Dendritic cell treated with granulocyte-macrophage colony-stimulating factor and Interleukin-4, amounts not matched to agents 40 ng/mL and 50 ng/mL, for 4 days (primary cell): ENCODE measurements around the gene ARHGEF28.

Source experiments
- H3K27ac Mint-ChIP-seq: one replicate; pipeline ENCODE4 v1.8.0; 2022; ENCODE audit warnings: mild to moderate bottlenecking, mixed read lengths
- H3K27me3 Mint-ChIP-seq: one replicate; pipeline ENCODE4 v1.8.0; 2022; ENCODE audit warnings: mild to moderate bottlenecking, mixed read lengths
- H3K36me3 Mint-ChIP-seq: one replicate; pipeline ENCODE4 v1.8.0; 2022; ENCODE audit warnings: low read depth, mixed read lengths
- H3K4me1 Mint-ChIP-seq: one replicate; pipeline ENCODE4 v1.8.0; 2022; ENCODE audit warnings: low read depth, mixed read lengths
- H3K4me3 Mint-ChIP-seq: one replicate; pipeline ENCODE4 v1.8.0; 2022; ENCODE audit warnings: mild to moderate bottlenecking, moderate library complexity, mixed read lengths
- H3K9me3 Mint-ChIP-seq: one replicate; pipeline ENCODE4 v1.8.0; 2022; ENCODE audit warnings: mixed read lengths
- intact Hi-C: fragments of 100-400 bp; cut with micrococcal nuclease; formaldehyde crosslinking; loops from one replicate; pipeline ENCODE4 v1.15.0; 2022

ARHGEF28 gene

DNA sequence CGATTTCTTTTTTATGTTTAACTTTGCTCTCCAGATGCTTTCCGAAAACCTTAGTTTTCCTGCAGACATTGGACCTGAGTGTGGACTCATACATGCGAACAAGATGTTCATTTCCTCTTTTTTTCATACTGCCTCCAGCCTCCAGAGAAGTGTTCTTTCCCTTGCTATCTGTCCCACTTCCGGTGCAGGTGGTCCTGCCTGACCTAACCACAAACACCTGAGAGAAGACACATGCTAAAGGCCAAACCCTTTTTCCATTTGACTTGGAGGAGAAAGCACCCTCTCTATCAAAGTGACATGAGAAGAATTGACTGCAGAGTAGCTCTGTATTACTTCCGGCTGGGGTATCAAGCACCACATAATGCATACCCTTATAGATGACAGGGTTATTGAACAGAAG lies 334.0 kb downstream of the ARHGEF28 start:
- intact Hi-C loops = no loop called here
- H3K27me3 Mint-ChIP-seq = peaks cover 3% of the 10 kb centered on the region
- no peaks in the 10 kb centered on the region for H3K36me3 Mint-ChIP-seq
- no peak overlapping the region for H3K27ac Mint-ChIP-seq
- no peak overlapping the region for H3K4me3 Mint-ChIP-seq
- no peaks in the 10 kb centered on the region for H3K4me1 Mint-ChIP-seq
- H3K9me3 Mint-ChIP-seq = no peaks in the 10 kb centered on the region

DNA sequence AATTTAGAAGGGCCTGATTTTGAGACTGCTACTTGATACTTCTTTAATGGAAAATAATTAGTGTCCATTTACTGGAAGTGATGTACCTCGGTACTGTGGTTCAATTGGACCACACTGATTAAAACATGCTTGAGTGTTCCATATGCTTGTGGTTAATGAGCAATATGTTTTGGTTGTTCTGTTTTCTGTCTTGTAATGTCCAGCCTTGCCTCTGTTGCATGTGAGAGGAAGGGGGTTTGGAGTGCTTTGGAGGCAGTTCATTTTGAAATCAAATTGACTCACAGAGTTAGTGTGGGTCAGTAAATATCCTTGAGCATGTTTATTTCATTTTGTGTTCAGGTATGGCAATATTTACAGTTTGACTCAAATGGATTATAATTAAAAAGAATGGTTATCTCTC lies 334.4 kb downstream of the ARHGEF28 start:
- Mint-ChIP-seq H3K27me3 (peaks cover 3% of the 10 kb centered on the region), H3K36me3 (no peaks in the 10 kb centered on the region), H3K9me3 (no peaks in the 10 kb centered on the region), H3K27ac (no peak overlapping the region), H3K4me1 (no peaks in the 10 kb centered on the region), H3K4me3 (no peak overlapping the region)
- intact Hi-C loops = no loop called here

DNA sequence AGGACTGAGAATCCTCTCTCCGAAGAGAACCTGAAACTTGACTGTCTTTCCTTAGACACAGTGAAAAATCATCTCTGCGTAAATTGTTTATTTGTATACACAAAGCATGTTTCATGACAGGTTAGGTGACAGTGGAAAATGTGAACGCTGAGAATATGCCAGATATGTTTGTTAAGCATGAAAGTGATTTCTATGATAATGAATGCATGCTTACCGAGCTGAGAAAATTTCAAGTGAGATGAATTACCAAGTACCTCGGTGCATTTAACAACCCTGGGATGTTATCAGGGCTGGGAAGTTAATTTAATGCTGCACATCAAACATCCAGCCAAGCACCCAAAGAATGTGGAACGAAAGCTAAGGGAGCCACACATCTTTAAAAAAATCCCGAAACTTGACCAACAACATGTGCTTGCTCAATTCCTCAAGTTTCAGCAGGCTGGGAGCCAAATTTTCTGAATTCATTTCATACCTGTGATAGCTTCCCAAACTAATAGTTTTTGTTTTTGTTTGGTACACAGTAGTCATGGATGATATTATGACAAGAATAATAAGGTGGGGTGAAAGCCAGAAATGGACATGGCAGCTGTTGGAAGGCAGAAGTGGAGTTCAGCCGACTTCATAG lies 336.9 kb downstream of the ARHGEF28 start:
- no peaks in the 10 kb centered on the region for H3K36me3 Mint-ChIP-seq
- H3K27me3 Mint-ChIP-seq = no peaks in the 10 kb centered on the region
- no peak overlapping the region for H3K4me3 Mint-ChIP-seq
- intact Hi-C loops = no loop called here
- H3K4me1 Mint-ChIP-seq = no peaks in the 10 kb centered on the region
- H3K9me3 Mint-ChIP-seq = peaks cover 10% of the 10 kb centered on the region
- no peak overlapping the region for H3K27ac Mint-ChIP-seq

DNA sequence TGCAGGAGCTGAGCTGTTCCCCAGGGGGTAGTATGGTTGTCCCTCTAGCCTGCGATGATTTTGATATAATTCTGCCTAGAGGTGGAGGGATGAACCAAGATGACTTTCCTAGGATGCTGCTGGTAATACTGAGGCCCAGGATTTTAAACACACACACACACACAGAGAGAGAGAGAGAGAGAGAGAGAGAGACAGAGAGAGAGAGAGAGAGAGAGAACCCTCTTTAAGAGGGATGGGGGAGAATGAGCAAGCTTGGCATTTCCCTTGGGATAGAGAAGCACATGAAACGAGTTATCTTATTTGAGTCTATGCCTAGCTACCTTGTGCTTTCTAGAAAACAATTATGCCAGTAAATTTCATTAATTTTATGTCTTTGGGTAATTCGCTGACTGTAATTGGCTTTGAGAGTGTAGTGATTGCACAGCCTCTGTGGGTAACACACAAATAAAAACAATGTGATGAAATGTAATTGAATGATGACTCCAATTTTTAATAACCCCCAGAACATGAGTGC lies 338.4 kb downstream of the ARHGEF28 start:
- Mint-ChIP-seq H3K4me3 (no peak overlapping the region), H3K36me3 (no peaks in the 10 kb centered on the region), H3K4me1 (no peaks in the 10 kb centered on the region), H3K27ac (no peak overlapping the region), H3K9me3 (peaks cover 10% of the 10 kb centered on the region), H3K27me3 (no peaks in the 10 kb centered on the region)
- intact Hi-C loops = no loop called here

DNA sequence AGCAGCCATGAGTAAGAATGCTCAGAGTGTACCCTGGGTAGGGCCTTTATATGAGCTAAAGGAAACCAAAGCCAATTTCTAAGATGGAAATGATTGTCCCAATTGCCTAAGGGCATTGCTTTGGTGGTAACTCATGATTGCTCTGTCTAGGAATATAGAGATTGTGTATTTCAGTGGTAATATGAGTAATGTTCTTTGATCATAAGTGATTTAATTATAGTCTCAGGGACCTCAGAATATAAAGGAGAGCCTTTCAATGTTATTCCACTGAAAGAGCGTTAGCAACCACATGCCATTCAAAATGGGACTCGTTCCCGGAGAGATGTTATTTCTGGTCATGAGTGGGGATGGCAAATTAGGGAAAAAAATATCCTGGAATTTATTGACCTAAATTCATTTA lies 340.5 kb downstream of the ARHGEF28 start:
- Mint-ChIP-seq H3K4me1 (no peaks in the 10 kb centered on the region), H3K9me3 (peaks cover 10% of the 10 kb centered on the region), H3K36me3 (no peaks in the 10 kb centered on the region), H3K27ac (no peak overlapping the region), H3K4me3 (no peak overlapping the region), H3K27me3 (peaks cover 1% of the 10 kb centered on the region)
- intact Hi-C loops = no loop called here

DNA sequence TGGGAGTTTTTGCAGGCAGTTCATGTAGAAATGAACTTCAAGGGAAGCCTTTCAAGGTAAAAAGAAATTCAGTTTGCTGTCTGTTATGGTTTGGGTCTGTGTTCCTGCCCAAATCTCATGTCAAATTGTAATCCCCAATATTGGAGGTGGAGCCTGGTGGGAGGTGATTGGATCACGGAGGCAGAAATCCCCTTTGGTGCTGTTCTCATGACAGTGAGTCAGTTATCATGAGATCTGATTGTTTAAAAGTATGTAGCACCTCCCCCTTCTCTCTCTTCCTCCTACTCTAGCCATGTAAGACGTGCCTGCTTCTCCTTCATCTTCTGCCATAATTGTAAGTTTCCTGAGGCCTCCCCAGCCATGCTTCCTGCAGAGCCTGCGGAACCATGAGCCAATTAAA lies 341.4 kb downstream of the ARHGEF28 start:
- Mint-ChIP-seq H3K4me1 (no peaks in the 10 kb centered on the region), H3K4me3 (no peak overlapping the region), H3K27ac (no peak overlapping the region), H3K36me3 (no peaks in the 10 kb centered on the region), H3K9me3 (peaks cover 10% of the 10 kb centered on the region), H3K27me3 (peaks cover 1% of the 10 kb centered on the region)
- intact Hi-C loops = no loop called here

DNA sequence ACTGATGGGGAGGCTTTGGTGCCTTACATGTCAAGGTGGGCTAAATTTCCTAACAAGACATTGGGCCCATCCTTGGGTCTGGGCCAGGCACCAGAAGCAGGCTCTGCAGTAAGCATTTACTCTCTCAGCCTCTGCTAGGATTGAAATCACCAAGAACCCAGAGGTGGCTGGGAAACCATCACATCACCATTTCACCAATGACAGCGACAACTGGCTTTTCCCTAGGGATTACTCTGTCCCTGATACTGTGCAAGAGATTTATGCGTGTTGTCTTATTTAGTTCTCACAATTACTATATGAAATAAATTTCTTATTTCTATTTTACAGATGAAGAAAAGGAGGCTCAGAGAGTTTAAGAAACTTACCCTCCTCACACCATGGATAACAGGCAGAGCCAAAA lies 342.2 kb downstream of the ARHGEF28 start:
- H3K36me3 Mint-ChIP-seq = no peaks in the 10 kb centered on the region
- H3K27me3 Mint-ChIP-seq = peaks cover 1% of the 10 kb centered on the region
- intact Hi-C loops = no loop called here
- H3K27ac Mint-ChIP-seq = no peak overlapping the region
- no peaks in the 10 kb centered on the region for H3K4me1 Mint-ChIP-seq
- no peak overlapping the region for H3K4me3 Mint-ChIP-seq
- H3K9me3 Mint-ChIP-seq = peaks cover 10% of the 10 kb centered on the region

DNA sequence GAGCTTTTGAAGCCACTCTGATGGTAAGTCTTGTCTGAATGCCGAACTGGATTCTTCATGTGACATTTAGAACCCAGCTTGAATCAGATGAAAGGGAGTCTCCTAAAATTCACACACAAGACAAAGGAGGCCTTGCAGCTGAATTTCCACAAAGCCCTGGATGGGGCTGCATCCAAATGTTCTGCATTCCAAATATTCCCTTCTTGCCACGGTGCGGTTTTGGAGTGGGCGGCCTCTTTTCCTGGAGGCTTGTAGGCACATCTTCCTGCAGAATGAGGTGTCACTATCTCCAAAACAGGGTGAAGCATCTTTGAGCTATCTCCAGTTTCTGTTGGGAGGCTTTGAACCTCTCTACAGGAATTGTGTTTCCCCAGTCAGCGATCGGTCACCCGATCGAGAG lies 342.7 kb downstream of the ARHGEF28 start:
- Mint-ChIP-seq H3K4me3 (no peak overlapping the region), H3K27ac (no peak overlapping the region), H3K27me3 (peaks cover 1% of the 10 kb centered on the region), H3K36me3 (no peaks in the 10 kb centered on the region), H3K9me3 (peaks cover 10% of the 10 kb centered on the region), H3K4me1 (no peaks in the 10 kb centered on the region)
- intact Hi-C loops = no loop called here

DNA sequence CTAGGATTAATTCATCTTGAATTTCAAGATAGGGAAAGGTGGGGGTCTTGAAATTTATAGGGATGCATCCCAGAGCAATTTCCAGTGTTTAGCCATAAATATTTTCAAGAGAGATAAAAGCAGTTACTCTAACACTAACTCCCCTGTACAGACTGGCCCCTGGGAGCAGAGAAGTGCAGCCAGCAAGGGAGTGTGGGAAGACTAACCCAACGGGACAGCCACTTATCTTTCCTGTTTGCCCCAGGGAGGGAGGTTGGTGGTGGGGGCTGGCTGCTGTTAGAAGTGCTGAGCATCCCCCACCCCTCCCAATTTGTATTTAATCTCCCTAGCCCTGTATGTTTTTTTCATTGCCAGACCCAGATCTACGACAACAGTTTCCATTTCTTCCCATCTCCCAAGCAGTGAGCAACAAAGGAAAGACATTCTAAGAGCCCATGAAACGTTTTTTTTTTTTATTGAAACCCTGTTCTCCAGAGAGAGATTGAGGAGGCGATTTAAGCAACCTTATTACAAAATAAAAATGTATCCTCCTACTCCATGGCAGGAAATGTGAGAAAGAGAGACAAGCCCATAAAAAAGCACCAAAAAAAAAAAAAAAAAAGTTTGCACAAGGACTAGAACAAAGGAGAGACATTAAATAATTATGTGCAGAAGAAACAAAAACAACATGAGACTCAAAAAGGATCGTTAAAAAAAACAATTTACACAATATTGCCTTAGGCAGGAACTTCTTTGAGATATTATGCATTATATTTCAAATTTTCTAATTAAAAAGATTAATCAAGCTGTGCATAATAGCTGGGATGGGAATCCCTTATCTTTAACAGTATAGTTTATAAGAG lies 343.4 kb downstream of the ARHGEF28 start:
- intact Hi-C loops = no loop called here
- H3K9me3 Mint-ChIP-seq = peaks cover 10% of the 10 kb centered on the region
- H3K27ac Mint-ChIP-seq = no peak overlapping the region
- H3K27me3 Mint-ChIP-seq = peaks cover 1% of the 10 kb centered on the region
- no peaks in the 10 kb centered on the region for H3K36me3 Mint-ChIP-seq
- H3K4me3 Mint-ChIP-seq = no peak overlapping the region
- no peaks in the 10 kb centered on the region for H3K4me1 Mint-ChIP-seq

DNA sequence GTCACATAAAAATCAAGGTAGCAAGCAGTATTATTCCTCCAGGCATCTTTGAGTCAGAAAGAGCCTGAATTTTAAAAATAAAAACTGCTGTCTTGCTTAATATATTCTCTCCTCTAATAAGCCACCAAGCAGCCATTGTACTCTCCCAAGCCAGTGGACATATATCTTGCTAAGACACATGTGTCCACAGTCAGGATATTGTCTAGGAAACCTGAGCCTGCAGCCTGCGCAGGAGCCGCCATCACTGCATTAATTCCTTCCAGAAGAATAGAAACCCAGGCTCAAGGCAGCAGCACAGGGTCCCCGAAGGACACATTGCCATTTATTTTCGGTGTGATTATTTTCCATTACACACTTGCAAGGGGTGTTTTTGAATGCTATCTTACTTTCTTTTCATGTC lies 345.3 kb downstream of the ARHGEF28 start:
- H3K36me3 Mint-ChIP-seq = no peaks in the 10 kb centered on the region
- H3K27me3 Mint-ChIP-seq = peaks cover 1% of the 10 kb centered on the region
- H3K27ac Mint-ChIP-seq = no peak overlapping the region
- no peak overlapping the region for H3K4me3 Mint-ChIP-seq
- no peaks in the 10 kb centered on the region for H3K4me1 Mint-ChIP-seq
- intact Hi-C loops = no loop called here
- H3K9me3 Mint-ChIP-seq = peaks cover 10% of the 10 kb centered on the region

DNA sequence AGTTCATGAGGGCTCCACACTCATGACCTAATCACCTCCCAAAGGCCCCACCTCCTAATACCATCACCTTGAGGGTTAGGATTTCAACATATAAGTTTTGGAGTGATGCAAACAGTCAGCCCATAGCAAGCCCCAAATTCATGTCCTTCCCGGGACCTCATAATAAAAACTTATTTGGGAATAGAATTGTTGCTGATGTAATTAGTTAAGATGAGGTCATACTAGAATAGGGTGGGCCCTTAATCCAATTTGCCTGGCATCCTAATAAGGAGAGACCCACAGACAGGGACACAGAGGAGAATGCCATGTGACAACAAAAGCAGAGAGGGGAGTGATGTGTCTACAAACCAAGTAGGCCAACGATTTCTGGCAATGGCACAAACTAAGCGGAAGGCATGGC lies 347.1 kb downstream of the ARHGEF28 start:
- peaks cover 1% of the 10 kb centered on the region for H3K27me3 Mint-ChIP-seq
- H3K9me3 Mint-ChIP-seq = no peaks in the 10 kb centered on the region
- no peaks in the 10 kb centered on the region for H3K36me3 Mint-ChIP-seq
- intact Hi-C loops = no loop called here
- no peak overlapping the region for H3K4me3 Mint-ChIP-seq
- H3K4me1 Mint-ChIP-seq = no peaks in the 10 kb centered on the region
- H3K27ac Mint-ChIP-seq = no peak overlapping the region

DNA sequence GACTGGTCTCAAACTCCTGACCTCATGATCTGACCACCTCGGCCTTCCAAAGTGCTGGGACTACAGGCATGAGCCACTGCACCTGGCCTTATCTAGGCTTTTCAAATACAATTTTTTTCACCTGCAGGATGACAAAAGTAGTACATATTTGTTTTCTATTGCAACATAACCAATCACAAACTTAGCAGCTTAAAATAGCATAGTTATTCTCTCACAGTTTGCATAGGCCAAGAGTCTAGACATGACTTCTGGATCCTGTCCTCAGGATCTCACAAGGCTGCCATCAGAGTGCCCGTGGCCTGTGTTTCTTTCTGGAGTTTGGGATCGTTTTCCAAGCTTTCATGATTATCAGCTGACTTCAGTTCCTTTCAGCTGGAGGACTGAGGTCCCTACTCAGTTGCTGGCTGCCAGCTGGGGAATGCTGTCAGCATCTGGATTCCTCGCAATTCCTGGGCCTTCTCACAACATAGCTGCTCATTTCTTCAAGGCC lies 348.9 kb downstream of the ARHGEF28 start:
- no peaks in the 10 kb centered on the region for H3K9me3 Mint-ChIP-seq
- intact Hi-C loops = no loop called here
- H3K4me3 Mint-ChIP-seq = no peak overlapping the region
- peaks cover 1% of the 10 kb centered on the region for H3K27me3 Mint-ChIP-seq
- H3K4me1 Mint-ChIP-seq = no peaks in the 10 kb centered on the region
- no peak overlapping the region for H3K27ac Mint-ChIP-seq
- no peaks in the 10 kb centered on the region for H3K36me3 Mint-ChIP-seq

DNA sequence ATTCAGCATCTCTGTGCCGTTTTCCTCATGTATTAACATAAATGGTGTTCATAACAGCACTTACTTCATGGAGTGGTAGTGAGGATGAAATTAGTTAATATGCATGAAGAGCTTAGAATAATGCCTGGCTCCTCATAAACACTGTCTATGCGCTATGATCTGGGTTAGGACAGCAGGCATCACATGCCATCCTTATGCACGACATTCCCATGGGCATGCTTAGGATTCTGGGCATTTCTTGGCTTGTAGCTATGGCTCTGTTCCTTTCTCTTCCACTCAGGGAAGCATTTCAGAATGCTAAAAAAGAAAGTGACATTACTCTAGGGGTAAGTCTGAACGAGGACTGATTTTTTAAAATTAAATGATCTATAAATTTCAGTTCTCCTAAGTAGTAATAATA lies 349.8 kb downstream of the ARHGEF28 start:
- no peak overlapping the region for H3K4me3 Mint-ChIP-seq
- intact Hi-C loops = no loop called here
- no peaks in the 10 kb centered on the region for H3K36me3 Mint-ChIP-seq
- no peaks in the 10 kb centered on the region for H3K27me3 Mint-ChIP-seq
- H3K27ac Mint-ChIP-seq = no peak overlapping the region
- H3K9me3 Mint-ChIP-seq = no peaks in the 10 kb centered on the region
- H3K4me1 Mint-ChIP-seq = no peaks in the 10 kb centered on the region

DNA sequence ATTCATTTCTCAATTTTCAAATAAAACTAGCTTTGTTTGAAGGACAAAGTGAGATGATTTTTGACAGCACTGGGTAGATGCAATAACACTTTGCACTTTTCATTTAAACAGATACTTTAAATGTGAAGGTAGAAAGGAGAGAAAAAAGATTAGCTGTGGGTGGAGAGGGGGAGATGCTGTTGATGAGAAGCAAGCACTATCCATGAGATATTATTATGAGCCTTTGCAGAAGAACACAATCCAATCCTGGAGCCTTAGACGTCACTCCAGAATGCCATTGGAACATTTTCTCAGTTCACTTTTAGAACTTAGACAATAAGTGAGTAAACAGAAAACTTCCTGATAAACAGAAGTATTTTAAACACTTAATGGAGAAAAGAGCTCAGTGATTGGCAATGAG lies 351.1 kb downstream of the ARHGEF28 start:
- no peak overlapping the region for H3K4me3 Mint-ChIP-seq
- H3K4me1 Mint-ChIP-seq = no peaks in the 10 kb centered on the region
- H3K27ac Mint-ChIP-seq = no peak overlapping the region
- no peaks in the 10 kb centered on the region for H3K27me3 Mint-ChIP-seq
- no peaks in the 10 kb centered on the region for H3K36me3 Mint-ChIP-seq
- intact Hi-C loops = no loop called here
- H3K9me3 Mint-ChIP-seq = no peaks in the 10 kb centered on the region
